ENCODE results near the gene LRP1.

LRP1 gene

GRCh38 chr12:57130941-57131340, 2.7 kb downstream of the LRP1 start:
- Histone ChIP-seq H3K36me3 (ENCODE audit: control insufficient read depth, insufficient read depth, low read length) (peaks cover 10% of the 10 kb centered on the region), H3K4me3 (ENCODE audit: extremely low read depth, insufficient read depth, low read length, poor library complexity, severe bottlenecking) (peak overlapping the region; percentile 95), H3K4me1 (ENCODE audit: control insufficient read depth, insufficient read depth, low read length, poor library complexity, severe bottlenecking) (peaks cover 60% of the 10 kb centered on the region), H3K9me3 (ENCODE audit: control insufficient read depth, low read length) (no peaks in the 10 kb centered on the region), H3K27ac (ENCODE audit: low read depth, low read length, severe bottlenecking) (no peak overlapping the region)
- no CpG with 5 or more reads among the region's 2 CpGs for whole genome bisulfite sequencing, 2 experiments (ENCODE audit: insufficient coverage in 2 of 2)

- Histone ChIP-seq H3K4me1 (ENCODE audit: control insufficient read depth, insufficient read depth, low read length, poor library complexity, severe bottlenecking) (peaks cover 68% of the 10 kb centered on the region), H3K4me3 (ENCODE audit: extremely low read depth, insufficient read depth, low read length, poor library complexity, severe bottlenecking) (peak overlapping the region; percentile 15)
- 84 to 85% methylated on average over 7 of the region's 9 CpGs for WGBS, 2 experiments (ENCODE audit: insufficient coverage in 2 of 2)
These were observed 3.8 kb downstream of the LRP1 start for GRCh38 chr12:57131896-57132744.

GRCh38 chr12:57133013-57133569, 4.8 kb downstream of the LRP1 start:
- Histone ChIP-seq H3K4me1 (ENCODE audit: control insufficient read depth, insufficient read depth, low read length, poor library complexity, severe bottlenecking) (peaks cover 68% of the 10 kb centered on the region), H3K27ac (ENCODE audit: low read depth, low read length, severe bottlenecking) (peak overlapping the region; percentile 59), H3K36me3 (ENCODE audit: control insufficient read depth, insufficient read depth, low read length) (peaks cover 18% of the 10 kb centered on the region), H3K9me3 (ENCODE audit: control insufficient read depth, low read length) (no peaks in the 10 kb centered on the region), H3K4me3 (ENCODE audit: extremely low read depth, insufficient read depth, low read length, poor library complexity, severe bottlenecking) (peak overlapping the region; percentile 15)
- WGBS, 2 experiments (ENCODE audit: insufficient coverage in 2 of 2): 27 to 31% methylated on average over 2 to 3 of the region's 4 CpGs

More at GRCh38 chr12:57131896-57132744, 3.8 kb downstream of the LRP1 start:
- Histone ChIP-seq H3K9me3 (ENCODE audit: control insufficient read depth, low read length) (no peaks in the 10 kb centered on the region), H3K36me3 (ENCODE audit: control insufficient read depth, insufficient read depth, low read length) (peaks cover 10% of the 10 kb centered on the region), H3K27ac (ENCODE audit: low read depth, low read length, severe bottlenecking) (peak overlapping the region; percentile 59)

GRCh38 chr12:57133916-57134315, 5.6 kb downstream of the LRP1 start:
- no peaks in the 10 kb centered on the region for H3K9me3 ChIP-seq (ENCODE audit: control insufficient read depth, low read length)
- no peak overlapping the region for H3K4me3 ChIP-seq (ENCODE audit: extremely low read depth, insufficient read depth, low read length, poor library complexity, severe bottlenecking)
- peak overlapping the region; percentile 59 for H3K27ac ChIP-seq (ENCODE audit: low read depth, low read length, severe bottlenecking)
- H3K4me1 ChIP-seq (ENCODE audit: control insufficient read depth, insufficient read depth, low read length, poor library complexity, severe bottlenecking): peaks cover 68% of the 10 kb centered on the region
- peaks cover 26% of the 10 kb centered on the region for H3K36me3 ChIP-seq (ENCODE audit: control insufficient read depth, insufficient read depth, low read length)
- whole genome bisulfite sequencing, 2 experiments (ENCODE audit: insufficient coverage in 2 of 2): 83 to 97% methylated on average over 3 of the region's 6 CpGs

- 78 to 88% methylated on average over 6 to 7 of the region's 9 CpGs for WGBS, 2 experiments (ENCODE audit: insufficient coverage in 2 of 2)
- peaks cover 36% of the 10 kb centered on the region for H3K36me3 ChIP-seq (ENCODE audit: control insufficient read depth, insufficient read depth, low read length)
- H3K9me3 ChIP-seq (ENCODE audit: control insufficient read depth, low read length): no peaks in the 10 kb centered on the region
- peaks cover 66% of the 10 kb centered on the region for H3K4me1 ChIP-seq (ENCODE audit: control insufficient read depth, insufficient read depth, low read length, poor library complexity, severe bottlenecking)
- H3K4me3 ChIP-seq (ENCODE audit: extremely low read depth, insufficient read depth, low read length, poor library complexity, severe bottlenecking): no peak overlapping the region
- H3K27ac ChIP-seq (ENCODE audit: low read depth, low read length, severe bottlenecking): peak overlapping the region; percentile 84
These were observed 6.7 kb downstream of the LRP1 start for GRCh38 chr12:57134949-57135348.

- no peak overlapping the region for H3K4me3 ChIP-seq (ENCODE audit: extremely low read depth, insufficient read depth, low read length, poor library complexity, severe bottlenecking)
- 35 to 45% methylated on average over 11 to 13 of the region's 18 CpGs for WGBS, 2 experiments (ENCODE audit: insufficient coverage in 2 of 2)
- H3K36me3 ChIP-seq (ENCODE audit: control insufficient read depth, insufficient read depth, low read length): peaks cover 43% of the 10 kb centered on the region
- no peaks in the 10 kb centered on the region for H3K9me3 ChIP-seq (ENCODE audit: control insufficient read depth, low read length)
- H3K27ac ChIP-seq (ENCODE audit: low read depth, low read length, severe bottlenecking): peak overlapping the region; percentile 84
- peaks cover 58% of the 10 kb centered on the region for H3K4me1 ChIP-seq (ENCODE audit: control insufficient read depth, insufficient read depth, low read length, poor library complexity, severe bottlenecking)
These were observed 7.4 kb downstream of the LRP1 start for GRCh38 chr12:57135527-57136326.

- Histone ChIP-seq H3K4me3 (ENCODE audit: extremely low read depth, insufficient read depth, low read length, poor library complexity, severe bottlenecking) (no peak overlapping the region), H3K9me3 (ENCODE audit: control insufficient read depth, low read length) (no peaks in the 10 kb centered on the region), H3K27ac (ENCODE audit: low read depth, low read length, severe bottlenecking) (no peak overlapping the region), H3K36me3 (ENCODE audit: control insufficient read depth, insufficient read depth, low read length) (peaks cover 62% of the 10 kb centered on the region), H3K4me1 (ENCODE audit: control insufficient read depth, insufficient read depth, low read length, poor library complexity, severe bottlenecking) (peaks cover 41% of the 10 kb centered on the region)
- WGBS, 2 experiments (ENCODE audit: insufficient coverage in 2 of 2): 86 to 95% methylated on average over 9 to 13 of the region's 13 CpGs
These were observed 10.4 kb downstream of the LRP1 start for GRCh38 chr12:57138526-57139272.

GRCh38 chr12:57139796-57140649, 11.7 kb downstream of the LRP1 start:
- 93 to 94% methylated on average over 2 to 4 of the region's 6 CpGs for WGBS, 2 experiments (ENCODE audit: insufficient coverage in 2 of 2)
- Histone ChIP-seq H3K4me3 (ENCODE audit: extremely low read depth, insufficient read depth, low read length, poor library complexity, severe bottlenecking) (no peak overlapping the region), H3K9me3 (ENCODE audit: control insufficient read depth, low read length) (no peaks in the 10 kb centered on the region), H3K27ac (ENCODE audit: low read depth, low read length, severe bottlenecking) (no peak overlapping the region), H3K4me1 (ENCODE audit: control insufficient read depth, insufficient read depth, low read length, poor library complexity, severe bottlenecking) (peaks cover 28% of the 10 kb centered on the region), H3K36me3 (ENCODE audit: control insufficient read depth, insufficient read depth, low read length) (peaks cover 76% of the 10 kb centered on the region)

GRCh38 chr12:57141249-57141648, 13.0 kb downstream of the LRP1 start:
- peaks cover 27% of the 10 kb centered on the region for H3K4me1 ChIP-seq (ENCODE audit: control insufficient read depth, insufficient read depth, low read length, poor library complexity, severe bottlenecking)
- H3K4me3 ChIP-seq (ENCODE audit: extremely low read depth, insufficient read depth, low read length, poor library complexity, severe bottlenecking): no peak overlapping the region
- H3K27ac ChIP-seq (ENCODE audit: low read depth, low read length, severe bottlenecking): no peak overlapping the region
- H3K9me3 ChIP-seq (ENCODE audit: control insufficient read depth, low read length): no peaks in the 10 kb centered on the region
- 77 to 98% methylated on average over 6 to 7 of the region's 8 CpGs for WGBS, 2 experiments (ENCODE audit: insufficient coverage in 2 of 2)
- H3K36me3 ChIP-seq (ENCODE audit: control insufficient read depth, insufficient read depth, low read length): peaks cover 88% of the 10 kb centered on the region

All from mesodermal cell (in vitro differentiated cells).